SU-DHL-6 (cell line): ENCODE results near the gene ARV1.

ENCODE experiments used
- EZH2phosphoT487 ChIP-seq: fragments of 200-600 bp; sonication (generic), shearing (Covaris generic); conservative IDR thresholded peaks from 2 replicates; pipeline ENCODE4 v1.6.1; 2018; ENCODE audit warnings: mild to moderate bottlenecking, antibody characterized with exemption, low read length, moderate library complexity, mixed read lengths
- TF ChIP-seq, protein P1 (sequence below): fragments of 200-600 bp; sonication (generic); IDR thresholded peaks from one replicate; pipeline ENCODE4 v1.5.1; 2017; ENCODE audit warnings: antibody characterized with exemption, mild to moderate bottlenecking, low read length, moderate library complexity; ENCODE audit not compliant: insufficient read depth, poor library complexity, severe bottlenecking

DNA sequence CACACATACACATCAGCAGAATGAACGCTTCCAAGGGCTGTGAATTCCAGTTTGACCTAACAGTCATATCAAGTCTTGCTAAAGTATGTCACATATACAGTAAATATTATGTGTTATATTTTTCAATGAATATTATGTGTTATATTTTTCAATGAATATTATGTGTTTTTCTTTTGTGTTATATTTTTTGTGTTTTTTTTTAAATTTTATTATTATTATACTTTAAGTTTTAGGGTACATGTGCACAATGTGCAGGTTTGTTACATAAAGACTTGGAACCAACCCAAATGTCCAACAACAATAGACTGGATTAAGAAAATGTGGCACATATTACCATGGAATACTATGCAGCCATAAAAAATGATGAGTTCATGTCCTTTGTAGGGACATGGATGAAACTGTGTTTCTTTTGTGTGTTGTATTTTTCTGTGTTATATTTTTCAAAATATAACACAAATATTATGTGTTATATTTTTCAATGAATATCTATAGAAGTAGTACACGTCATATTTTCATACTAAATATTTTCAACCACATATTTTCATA, 35.8 kb upstream of the ARV1 start:
- TF ChIP-seq EZH2phosphoT487 = no peak
- TF ChIP-seq, protein P1, sequence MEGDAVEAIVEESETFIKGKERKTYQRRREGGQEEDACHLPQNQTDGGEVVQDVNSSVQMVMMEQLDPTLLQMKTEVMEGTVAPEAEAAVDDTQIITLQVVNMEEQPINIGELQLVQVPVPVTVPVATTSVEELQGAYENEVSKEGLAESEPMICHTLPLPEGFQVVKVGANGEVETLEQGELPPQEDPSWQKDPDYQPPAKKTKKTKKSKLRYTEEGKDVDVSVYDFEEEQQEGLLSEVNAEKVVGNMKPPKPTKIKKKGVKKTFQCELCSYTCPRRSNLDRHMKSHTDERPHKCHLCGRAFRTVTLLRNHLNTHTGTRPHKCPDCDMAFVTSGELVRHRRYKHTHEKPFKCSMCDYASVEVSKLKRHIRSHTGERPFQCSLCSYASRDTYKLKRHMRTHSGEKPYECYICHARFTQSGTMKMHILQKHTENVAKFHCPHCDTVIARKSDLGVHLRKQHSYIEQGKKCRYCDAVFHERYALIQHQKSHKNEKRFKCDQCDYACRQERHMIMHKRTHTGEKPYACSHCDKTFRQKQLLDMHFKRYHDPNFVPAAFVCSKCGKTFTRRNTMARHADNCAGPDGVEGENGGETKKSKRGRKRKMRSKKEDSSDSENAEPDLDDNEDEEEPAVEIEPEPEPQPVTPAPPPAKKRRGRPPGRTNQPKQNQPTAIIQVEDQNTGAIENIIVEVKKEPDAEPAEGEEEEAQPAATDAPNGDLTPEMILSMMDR = no peak
